Astrocyte (in vitro differentiated cells and primary cell): ENCODE data around the gene EDN3.

Experiments
- CTCF ChIP-seq: IDR thresholded peaks from 2 replicates; pipeline ENCODE4 v1.5.1; 2011; ENCODE audit warnings: low read depth, mild to moderate bottlenecking, inconsistent platforms, low read length, moderate library complexity; ENCODE audit not compliant: insufficient read depth
- EZH2 ChIP-seq: IDR thresholded peaks from 2 replicates; pipeline ENCODE4 v1.6.1; 2012; ENCODE audit warnings: mild to moderate bottlenecking, low read length, inconsistent platforms; ENCODE audit not compliant: insufficient read depth

DNA sequence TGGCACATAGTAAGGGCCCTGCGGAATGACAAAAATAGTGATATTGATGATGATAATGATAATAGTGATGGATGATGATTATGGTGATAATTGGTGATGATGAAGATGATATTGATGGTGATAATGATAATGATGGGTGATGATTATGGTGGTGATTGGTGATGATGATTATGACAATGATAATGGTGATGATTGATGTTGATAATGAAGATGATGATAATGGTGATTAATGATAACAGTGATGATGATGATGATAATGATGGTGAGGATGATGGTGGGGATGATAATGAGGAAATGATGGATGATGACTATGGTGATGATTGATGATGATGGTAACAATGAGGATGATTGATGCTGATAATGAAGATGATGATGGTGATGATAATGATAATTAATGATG is 48.9 kb downstream of the EDN3 start:
- TF ChIP-seq CTCF (no peak), EZH2 (no peak)
